Measurements from ENCODE around the gene URB1. TPM values are rescaled to one million over a fixed set of nuclear protein-coding genes. Genes with fewer than 3 reads are reported as not detected.

URB1 gene
- total and polyA plus RNA-seq, 2 of the 8 experiments (the other 6 are each of a cell fraction or from before 2014, with no cell fraction given): 8.1 to 28.9 TPM

DNA sequence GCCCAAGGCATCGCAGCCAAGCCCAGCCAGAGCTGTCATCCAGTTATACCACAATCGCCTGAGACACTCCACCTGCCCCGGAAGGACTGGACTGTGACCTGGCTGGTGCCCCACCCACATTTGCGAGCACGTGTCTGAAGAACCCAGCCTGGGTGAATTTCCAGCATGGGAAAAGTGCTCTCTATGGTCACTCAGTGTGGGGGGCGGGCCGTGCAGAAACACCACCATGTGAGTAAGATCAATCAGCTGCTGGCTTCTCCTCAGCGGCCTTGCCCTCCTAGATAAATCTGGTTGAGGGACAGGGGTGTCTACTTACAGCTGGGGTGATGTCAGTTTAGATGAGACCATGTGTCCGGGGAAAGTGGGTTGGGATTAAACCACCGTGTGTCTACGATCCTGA lies 44.8 kb downstream of the URB1 start (continued):
- TF ChIP-seq, protein P1, sequence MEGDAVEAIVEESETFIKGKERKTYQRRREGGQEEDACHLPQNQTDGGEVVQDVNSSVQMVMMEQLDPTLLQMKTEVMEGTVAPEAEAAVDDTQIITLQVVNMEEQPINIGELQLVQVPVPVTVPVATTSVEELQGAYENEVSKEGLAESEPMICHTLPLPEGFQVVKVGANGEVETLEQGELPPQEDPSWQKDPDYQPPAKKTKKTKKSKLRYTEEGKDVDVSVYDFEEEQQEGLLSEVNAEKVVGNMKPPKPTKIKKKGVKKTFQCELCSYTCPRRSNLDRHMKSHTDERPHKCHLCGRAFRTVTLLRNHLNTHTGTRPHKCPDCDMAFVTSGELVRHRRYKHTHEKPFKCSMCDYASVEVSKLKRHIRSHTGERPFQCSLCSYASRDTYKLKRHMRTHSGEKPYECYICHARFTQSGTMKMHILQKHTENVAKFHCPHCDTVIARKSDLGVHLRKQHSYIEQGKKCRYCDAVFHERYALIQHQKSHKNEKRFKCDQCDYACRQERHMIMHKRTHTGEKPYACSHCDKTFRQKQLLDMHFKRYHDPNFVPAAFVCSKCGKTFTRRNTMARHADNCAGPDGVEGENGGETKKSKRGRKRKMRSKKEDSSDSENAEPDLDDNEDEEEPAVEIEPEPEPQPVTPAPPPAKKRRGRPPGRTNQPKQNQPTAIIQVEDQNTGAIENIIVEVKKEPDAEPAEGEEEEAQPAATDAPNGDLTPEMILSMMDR (IDR thresholded peaks at IDR 0.05; ENCODE audit: control extremely low read depth in 1 of 3, insufficient read depth in 1 of 3, low read depth in 1 of 3, low read length in 3 of 3): no peak
- TF ChIP-seq CTBP2 (IDR thresholded peaks at IDR 0.05; ENCODE audit: borderline replicate concordance, insufficient read depth, insufficient read length, low read length) (no peak), KDM4A (IDR thresholded peaks at IDR 0.05; ENCODE audit: low read depth, low read length, severe bottlenecking) (no peak), SP1 (IDR thresholded peaks at IDR 0.05; ENCODE audit: low read depth, low read length) (no peak)
